ENCODE data around the gene IL15RA.
"Not testable (repeated sequence)": the region's sequence is repeated elsewhere in the genome, so short reads cannot be mapped to it uniquely, and the experiment has no call there.

The IL15RA gene

DNA sequence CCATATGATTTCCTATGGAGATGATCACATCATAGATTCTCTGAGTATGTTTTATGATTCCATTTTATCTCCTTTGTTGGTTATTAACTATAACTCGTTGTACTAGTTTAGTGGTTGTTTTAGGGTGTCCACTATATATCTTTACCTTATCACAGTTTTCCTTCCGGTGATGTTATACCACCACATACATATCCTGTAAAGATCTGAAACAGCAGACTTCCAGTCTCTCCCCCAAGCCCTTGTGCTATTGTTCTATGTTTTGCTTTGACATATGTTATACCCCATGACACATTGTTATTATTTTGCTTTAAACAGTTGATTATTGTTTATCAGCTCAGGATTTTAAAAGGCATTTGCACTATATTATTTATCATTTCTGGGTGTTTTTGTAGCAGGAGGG, 7.3 kb downstream of the IL15RA start:
- DNase-seq (ENCODE audit: low read depth), result no peak

DNA sequence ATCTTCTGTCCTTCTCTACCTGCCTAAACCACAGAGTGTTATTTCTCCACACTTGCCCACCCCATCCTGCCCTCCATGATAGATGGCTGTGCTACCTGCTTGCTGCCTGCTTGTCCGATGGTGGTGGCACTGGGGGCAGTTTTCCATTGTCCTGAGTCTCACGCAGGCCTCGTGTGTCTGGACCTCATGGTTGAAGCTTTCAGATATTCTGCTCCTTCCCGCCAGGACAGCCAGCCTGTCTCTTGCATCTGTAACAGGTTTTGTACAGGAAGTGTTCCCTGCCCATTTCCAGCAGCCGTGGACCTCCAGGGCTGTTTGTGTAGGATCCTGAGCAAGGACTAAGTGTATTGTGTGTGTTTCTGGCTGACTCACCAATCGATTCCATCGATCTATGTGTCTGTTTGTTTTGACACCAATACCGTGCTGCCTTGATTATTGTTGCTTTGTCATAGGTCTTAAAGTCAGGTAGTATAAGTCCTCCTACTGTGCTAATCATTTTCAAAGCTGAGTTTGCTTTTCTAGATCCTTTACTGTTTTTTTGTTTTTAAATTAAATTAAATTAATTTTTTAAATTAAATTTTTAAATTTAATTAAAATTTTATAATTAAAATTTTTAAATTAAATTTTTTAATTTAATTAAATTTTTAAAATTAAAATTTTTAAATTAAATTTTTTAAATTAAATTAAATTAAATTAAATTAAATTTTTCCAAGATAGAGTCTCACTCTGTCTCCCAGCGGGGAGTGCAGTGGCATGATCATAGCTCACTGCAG, 8.5 kb downstream of the IL15RA start:
- no peak for DNase-seq (ENCODE audit: low read depth)

DNA sequence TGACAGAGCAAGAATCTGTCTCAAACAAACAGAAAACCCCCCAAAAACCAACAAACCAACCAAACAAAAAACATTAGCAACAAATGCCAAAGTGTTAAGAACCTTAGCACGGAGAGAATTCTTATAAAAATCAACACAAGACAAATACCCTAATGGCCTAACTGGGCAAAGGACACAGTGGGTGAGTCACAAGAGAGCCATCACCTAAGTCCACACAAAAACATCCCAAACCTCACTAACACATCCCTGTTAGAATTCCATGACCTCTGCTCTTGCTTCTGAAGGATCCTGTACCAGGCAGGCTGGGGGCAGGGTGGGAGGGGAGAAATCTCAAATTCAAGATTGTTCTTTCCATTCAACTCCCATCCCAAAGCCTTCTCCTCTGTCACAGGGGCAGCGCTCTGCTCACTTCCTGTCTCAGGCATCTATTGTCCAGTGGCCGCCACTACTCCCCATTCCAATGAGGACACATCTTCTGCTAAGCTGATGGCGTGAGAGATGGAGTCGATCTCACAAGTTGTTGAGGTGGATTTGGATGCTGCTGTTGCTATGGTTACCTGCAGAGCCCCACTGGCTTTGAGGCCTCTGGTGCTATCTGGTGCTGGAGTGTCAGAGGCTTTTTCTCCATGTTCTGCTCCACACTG, 9.2 kb downstream of the IL15RA start:
- no peak for DNase-seq (ENCODE audit: low read depth)

DNA sequence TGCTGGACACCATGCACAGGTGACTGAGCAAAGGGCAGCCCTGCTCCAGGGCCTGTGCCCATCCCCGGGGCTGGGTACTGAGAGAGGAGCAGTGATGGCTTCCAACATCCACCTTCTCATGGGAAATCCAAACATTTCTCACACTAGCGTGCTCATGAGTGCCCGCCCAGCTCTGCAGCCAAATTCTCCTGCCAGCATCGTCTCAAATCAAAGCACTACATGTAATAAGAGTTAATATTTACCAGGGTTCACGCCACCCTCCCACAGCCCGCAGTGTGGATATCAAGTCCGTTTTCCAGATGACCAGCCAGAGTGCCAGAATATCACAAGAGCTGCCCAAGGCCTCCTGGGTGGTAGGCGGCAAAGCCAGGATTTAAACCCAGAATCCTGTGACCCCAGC, 12.1 kb downstream of the IL15RA start:
- no peak for DNase-seq (ENCODE audit: low read depth)

DNA sequence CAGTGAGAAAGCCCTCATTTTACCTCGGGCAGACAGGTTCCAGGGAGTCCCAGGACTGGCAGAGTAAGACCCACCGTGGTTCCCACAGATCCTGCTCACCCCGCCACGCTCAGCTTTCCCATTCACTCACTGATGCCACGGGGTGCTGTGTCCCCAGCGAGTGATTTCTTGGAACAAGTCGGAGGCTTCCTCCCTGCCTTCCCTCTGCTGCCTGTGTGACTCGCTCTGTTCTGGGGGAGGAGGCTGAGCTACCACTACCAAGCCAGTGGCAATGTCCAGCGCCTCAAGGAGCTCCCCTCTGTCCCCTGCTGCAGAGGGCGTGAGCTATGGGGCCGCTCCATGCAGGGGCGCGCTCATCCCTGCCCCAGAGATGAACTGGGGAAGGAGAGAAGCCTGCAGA, 12.6 kb downstream of the IL15RA start:
- DNase-seq (ENCODE audit: low read depth), result no peak

DNA sequence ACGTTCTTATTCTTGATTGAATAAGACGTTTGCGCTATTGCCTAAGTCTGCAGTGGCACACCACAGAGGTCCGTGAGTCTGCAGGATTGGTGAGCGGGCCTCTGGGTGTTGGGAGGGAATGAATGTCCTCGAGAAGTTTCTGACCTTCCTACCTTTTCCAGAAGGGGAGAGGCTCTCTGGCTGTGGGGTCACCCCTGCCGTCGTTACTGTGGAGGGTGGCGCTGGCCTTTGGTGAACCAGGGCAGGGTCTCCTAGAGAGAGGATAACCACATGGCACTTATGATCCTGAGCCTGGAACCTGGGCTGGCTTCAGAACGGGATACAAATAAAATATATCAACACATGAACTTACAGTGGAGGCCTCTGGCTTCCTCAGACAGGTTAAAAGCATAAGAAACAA, 13.8 kb downstream of the IL15RA start:
- DNase-seq (ENCODE audit: low read depth), result no peak

DNA sequence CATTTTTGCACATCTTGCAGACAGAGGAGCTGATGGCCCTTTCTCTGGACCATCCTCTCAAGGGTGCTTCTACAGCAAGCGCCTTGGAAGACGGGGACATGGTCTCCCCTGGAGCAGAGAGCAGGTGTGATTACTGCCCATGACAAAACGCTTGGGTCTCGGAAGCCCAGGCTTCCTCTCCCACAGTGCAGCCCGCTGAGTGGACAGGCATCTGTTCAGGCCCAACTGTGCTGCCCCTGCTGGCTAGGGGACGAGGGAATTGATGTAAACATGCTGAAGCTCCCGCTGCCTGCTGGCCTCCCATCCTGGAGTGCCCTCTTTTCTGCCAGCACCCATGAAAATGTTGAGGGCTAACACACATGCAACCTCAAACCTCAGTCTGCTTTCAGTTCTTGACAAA, 14.3 kb downstream of the IL15RA start:
- no peak for DNase-seq (ENCODE audit: low read depth)

DNA sequence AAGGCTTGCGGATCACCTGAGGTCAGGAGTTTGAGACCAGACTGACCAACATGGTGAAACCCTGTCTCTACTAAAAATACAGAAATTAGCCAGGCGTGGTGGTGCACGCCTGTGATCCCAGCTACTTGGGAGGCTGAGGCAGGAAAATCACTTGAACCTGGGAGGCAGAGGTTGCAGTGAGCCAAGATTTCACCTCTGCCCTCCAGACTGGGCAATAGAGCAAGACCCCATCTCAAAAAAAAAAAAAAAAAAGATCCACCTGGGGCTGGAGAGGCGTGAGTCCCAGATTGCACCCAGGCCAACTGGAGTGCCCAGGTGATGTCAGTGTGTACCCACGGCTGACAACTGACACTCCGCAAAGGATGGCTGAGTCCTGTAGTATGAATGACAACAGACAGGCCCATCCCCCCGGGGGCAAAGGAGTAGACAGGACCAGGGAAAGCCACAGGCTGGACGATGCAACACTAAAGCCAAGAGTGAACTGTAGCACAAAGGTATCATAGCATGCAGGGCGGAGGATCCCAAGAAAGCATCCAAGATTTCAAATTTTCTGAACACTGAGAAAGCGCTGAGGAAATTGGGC, 14.9 kb downstream of the IL15RA start:
- DNase-seq (ENCODE audit: low read depth), result not testable (repeated sequence)

DNA sequence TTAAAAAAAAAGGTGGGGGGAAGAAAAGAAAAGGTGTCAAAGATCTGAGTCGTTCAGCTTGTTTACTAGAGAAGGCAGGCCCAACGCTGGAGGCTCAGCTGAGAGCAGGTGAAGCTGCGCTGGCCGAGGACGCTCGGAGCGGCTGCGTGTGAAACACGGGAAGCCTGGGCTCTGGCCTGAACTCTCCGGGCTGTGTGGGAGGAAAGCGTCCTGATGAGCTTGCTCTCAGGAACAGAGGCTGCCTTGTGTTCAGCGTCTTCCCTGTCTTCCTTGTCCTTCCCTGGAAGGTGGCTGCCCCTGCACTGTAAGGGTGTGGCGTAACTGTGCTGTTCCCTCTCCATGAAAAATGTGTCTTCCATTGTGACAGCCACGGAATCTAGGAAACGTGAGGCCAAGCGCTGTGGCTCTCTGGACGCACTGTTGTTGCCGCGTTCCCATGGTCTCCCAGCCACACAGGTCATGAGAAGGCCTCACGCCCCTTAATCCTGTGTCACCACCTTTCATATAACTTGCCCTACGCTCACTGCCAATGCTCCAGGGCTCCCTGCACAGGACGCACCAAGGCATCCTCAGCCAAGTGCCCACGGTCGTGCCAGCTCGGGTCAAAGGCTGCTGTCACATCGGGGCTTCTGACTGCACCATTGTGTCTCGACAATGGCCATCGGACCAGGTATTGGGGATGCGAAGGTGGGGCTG, 15.8 kb downstream of the IL15RA start:
- no peak for DNase-seq (ENCODE audit: low read depth)

DNA sequence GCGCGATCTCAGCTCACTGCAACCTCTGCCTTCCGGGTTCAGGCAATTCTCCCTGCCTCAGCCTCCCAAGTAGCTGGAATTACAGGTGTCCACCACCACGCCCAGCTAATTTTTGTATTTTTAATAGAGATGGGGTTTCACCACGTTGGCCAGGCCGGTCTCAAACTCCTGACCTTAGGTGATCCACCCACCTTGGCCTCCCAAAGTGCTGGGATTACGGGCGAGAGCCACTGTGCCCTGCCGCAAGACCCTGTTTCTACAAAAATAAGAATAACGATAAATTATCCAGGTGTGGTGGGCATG, 16.4 kb downstream of the IL15RA start:
- DNase-seq (ENCODE audit: low read depth), result not testable (repeated sequence)

DNA sequence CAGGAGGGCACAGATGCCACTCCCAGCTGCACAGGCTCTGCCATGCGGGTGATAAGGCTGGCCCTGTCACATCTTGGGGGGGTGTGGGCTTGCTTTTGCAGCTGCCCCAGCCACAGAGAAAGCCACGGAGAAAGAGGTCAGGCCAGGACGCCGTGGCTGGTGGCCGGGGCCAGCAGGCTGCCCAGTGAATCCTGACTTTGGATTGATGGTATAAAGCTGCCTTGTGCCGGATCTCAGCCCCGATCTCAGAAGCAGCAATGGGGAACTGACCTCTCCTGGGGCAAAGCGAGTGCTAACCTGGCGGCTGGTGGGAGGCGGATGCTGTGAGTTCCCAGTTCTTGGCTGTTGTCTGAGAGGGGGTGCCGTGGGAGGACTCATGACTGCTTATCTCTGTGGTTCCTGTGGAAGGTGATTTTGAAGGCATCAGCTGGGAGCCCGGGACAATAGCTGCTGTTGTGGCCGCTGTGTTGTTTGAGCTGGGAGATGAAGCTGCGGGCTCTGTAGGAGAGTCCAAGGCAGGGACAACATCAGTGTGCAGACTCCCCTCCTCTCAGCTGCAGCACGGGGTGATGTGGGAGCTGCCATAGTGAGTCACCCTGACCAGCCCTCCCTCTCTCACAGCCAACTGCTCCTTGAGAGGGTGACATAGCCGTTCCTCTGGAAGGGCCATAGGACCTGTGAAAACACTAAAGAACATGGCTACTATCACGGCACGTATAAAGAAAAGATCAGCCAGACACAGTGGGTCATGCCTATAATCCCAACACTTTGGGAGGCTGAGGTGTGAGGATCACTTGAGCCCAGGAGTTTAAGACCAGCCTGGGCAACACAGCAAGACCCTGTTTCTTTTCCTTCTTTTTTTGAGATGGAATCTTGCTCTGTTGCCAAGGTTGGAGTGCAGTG, 17.0 kb downstream of the IL15RA start:
- no peak for DNase-seq (ENCODE audit: low read depth)

DNA sequence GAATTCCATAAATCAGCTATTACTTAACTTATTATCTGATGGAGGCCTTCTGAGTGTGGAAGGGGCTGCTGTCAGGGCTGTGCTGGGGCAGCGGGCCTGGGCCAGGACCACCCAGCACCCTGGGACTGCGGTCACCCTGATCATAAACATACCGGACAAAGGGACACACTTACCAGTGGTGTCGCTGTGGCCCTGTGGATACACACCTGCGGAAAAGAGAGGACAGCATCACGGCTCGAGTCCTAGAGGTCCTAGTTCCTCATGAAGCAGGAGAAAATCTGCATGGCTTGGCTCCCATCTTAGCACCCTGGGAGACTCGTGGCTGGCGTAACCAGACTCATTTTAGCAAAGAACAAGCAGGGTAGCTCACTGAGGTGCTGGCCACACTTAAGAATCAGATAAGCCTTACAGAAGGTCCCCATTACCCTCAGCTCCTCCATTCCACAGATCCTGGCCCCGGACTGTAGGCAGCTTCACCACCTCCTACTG, 17.7 kb downstream of the IL15RA start:
- DNase-seq (ENCODE audit: low read depth), result no peak

DNA sequence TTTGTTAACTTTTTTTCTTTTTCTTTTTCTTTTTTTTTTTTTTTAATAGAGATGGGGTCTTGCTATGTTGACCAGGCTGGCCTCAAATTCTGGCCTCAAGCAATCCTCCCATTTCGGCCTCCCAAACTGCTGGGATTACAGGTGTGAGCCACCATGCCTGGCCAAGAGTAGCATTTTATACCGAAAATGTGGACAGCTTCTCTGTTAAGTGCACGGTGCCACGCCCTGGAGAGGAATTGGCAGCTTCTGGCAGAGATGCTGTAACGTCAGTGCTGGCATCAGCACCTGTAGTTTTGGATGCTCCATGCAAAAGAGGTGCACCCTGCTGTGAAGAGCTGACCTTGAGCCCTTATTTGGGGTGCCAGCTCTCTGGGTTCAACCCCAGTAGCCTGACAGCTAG, 18.2 kb downstream of the IL15RA start:
- no peak for DNase-seq (ENCODE audit: low read depth)

DNA sequence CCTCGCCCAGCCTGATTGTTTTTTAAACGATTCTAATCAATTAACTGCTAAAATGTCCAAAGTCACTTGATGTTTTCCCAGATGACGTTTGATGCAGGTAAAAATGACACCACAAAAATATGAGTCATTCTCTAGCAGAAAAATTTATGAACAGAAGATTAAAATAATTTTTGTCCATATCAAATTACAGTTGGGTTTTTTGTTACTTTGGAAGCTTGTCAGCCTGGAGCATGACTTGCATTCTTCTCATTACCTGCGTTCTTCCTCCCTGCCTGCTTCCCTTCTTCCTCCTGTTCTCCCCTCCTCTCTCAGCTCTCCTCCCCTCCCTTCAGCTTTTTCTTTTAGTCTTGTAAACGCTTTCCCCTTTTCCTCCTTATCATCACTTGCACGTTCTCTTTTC, 18.7 kb downstream of the IL15RA start:
- DNase-seq (ENCODE audit: low read depth), result no peak

DNA sequence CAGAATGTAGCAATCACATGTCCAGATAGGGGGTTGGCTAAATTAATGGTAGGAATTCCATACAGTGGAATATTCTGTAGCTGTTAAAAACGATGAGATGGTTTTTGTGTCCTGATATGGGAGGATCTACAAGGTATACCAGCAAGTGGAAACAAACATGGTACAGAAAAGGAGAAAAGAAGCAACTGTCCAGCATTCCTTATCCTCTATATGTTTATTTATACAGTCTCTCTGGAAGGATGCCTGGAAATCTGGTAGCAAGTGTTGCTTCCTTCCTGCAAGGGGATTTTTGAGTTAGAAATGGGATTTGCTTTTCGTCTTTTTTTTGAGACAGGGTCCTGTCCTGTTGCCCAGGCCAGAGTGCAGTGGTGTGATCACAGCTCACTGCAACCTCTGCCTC, 19.3 kb downstream of the IL15RA start:
- DNase-seq (ENCODE audit: low read depth), result no peak

DNA sequence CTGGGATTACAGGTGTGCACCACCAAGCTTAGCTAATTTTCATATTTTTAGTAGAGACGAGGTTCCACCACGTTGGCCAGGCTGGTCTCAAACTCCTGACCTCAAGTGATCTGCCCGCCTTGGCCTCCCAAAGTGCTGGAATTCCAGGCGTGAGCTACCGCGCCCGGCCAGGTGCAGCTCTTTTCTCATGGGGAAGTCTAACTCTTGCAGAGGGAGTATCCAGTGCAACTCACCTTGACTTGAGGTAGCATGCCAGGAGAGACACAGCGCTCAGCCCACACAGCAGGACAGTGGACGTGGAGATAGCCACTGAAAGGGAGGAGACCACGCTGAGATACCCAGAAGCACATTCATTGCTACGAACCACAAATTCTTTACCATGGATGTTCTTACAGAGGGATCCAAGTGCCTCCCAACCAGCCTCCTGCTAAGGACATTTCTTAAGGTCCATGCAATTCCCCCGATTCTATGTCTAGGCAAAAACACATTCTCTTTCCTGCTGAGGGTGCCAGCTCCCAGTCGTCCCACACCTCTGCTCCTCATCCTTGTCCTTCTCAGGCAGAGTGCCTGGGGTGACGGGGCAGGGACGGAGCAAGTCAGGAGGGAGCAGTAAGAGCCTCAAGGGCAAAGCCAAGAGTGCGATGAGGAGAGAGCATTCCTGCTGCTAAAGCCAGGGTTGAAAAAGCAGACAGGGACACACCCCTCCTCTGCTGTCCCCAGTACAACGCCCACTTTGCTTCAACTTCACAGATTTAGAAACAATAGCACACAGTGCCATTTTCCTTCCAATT, 21.0 kb downstream of the IL15RA start:
- DNase-seq (ENCODE audit: low read depth), result no peak

DNA sequence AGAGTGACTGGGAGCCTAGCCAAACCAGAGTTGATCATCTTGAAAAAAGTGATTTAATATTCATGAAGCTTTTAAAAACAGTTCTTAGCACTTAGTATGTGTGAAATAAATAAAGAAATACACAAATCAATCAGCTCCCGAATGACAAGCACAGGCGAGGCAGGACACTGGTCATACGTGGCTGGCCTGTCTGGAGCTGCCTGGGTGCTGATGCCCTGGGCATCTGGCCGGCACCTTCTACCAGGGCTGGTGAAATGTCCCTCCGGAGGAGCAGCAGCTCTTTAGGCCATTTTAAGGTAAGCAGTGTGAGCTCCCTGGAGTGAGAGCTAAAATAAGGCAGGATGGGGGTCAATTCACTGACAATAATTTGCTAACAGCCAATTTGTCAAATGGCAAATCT, 23.7 kb downstream of the IL15RA start:
- no peak for DNase-seq (ENCODE audit: low read depth)

DNA sequence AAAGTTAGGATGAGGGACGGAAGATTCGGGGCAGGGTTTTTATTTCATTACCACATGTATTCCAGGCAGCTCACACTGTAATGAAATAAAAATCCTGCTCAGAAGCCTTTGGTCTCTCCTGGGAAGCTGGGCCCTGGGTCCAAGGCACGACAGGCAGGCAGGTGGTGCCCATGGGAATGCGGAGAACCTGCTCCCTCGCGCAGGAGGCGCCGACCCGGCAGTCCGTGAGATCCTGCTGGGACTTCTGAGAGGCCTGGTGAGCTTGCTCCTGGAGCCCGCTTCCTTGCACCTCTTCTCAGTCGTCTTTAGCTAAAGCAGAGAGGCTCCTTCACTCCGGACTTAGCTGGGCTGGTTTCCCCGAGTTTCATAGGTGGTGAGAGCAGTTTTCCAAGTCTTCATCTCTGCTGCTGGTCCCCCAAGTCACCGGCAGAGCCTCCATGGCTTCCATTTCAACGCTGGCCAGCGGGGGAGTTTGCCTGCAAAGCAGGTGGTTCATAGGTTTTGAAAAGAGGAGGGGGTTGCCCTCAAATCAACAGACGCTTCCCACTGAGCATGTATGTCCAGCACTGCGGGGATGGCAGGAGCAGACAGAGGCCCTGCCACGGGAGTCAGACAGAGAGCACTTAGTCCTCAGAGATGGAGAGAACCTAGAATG, 24.5 kb downstream of the IL15RA start:
- no peak for DNase-seq (ENCODE audit: low read depth)

DNA sequence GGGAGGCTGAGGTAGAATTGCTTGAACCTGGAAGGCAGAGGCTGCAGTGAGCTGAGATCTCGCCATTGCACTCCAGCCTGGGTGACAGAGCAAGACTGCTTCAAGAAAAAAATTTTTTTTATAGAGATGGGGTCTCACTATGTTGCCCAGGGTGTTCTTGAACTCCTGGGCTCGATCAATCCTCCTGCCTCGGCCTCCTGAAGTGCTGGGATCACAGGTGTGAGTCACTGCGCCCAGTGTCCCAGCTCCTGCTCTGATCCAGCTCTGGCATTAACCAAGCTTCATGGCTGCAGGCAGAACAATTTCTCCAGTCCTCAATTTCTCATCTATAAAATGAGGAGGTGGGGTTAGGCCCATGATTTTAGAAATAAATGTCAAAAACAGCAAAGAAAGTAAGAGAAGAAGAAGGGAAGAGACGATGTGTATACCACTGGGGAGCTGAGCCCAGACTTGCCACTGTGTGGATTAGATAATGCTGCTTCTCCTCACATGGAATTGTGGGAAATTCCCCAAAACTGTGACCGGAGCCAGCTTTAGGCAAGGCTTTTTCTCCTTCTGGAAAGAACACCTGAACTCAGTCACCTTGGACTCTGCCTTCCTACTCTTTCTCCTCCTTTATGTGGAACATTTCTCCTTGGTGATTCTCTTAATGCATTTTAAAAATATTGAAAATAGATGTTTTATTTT, 25.5 kb downstream of the IL15RA start:
- no peak for DNase-seq (ENCODE audit: low read depth)

DNA sequence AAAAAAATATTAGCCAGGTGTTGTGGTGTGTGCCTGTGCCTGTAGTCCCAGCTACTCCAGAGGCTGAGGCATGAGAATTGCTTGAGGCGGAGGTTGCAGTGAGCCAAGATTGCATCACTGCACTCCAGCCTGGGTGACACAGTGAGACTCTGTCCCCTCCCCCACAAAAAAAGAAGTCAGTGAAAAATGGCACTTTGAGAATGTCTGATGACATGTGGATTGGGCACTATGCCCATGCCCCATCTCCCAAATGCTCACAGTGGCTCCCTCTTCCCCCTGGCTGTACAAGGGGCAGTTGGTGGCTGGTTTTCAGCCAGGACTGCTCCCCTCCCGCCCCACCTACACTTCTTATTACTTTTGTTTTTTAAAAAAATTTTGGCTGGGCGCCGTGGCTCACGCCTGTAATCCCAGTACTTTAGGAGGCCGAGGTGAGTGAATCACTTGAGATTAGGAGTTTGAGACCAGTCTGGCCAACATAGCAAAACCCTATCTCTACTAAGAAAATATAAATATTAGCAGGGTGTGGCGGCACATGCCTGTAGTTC, 26.1 kb downstream of the IL15RA start:
- DNase-seq (ENCODE audit: low read depth), result no peak

Data from stimulated activated CD8-positive, alpha-beta memory T cell treated with anti-CD3 and anti-CD28 coated beads, Interleukin-12 subunit alpha, Interleukin-12 subunit beta, amount 100 ng/mL, for 4 hours (primary cell).